NB4 (cell line): Measurements from ENCODE around the gene SPTY2D1.

ENCODE experiments used
- DNase-seq: peaks from one replicate; pipeline ENCODE4 v3.0.0; 2010; ENCODE audit warnings: low read depth
- H3K4me3 ChIP-seq: one replicate; pipeline ENCODE4 v1.5.1; 2011; ENCODE audit warnings: mild to moderate bottlenecking, low read depth, low read length, moderate library complexity
- CTCF ChIP-seq: IDR thresholded peaks from one replicate; pipeline ENCODE4 v1.5.1; 2012; ENCODE audit warnings: low read depth, low read length
- MAX ChIP-seq: IDR thresholded peaks from 2 replicates; pipeline ENCODE4 v1.6.1; 2011; ENCODE audit warnings: low read depth, low read length
- MYC ChIP-seq: IDR thresholded peaks from 2 replicates; pipeline ENCODE4 v1.6.1; 2011; ENCODE audit warnings: low read depth, low read length
- POLR2A ChIP-seq: IDR thresholded peaks from 2 replicates; pipeline ENCODE4 v1.6.1; 2011; ENCODE audit warnings: mild to moderate bottlenecking; ENCODE audit not compliant: insufficient read length; ENCODE audit errors: extremely low read depth

Gene SPTY2D1

GRCh38 chr11:18567081-18567480 lies 67.1 kb downstream of the SPTY2D1 start:
- no peak overlapping the region for H3K4me3 ChIP-seq
- no peak for DNase-seq
- TF ChIP-seq MYC (no peak), MAX (no peak), POLR2A (no peak), CTCF (no peak)

- H3K4me3 ChIP-seq, result no peak overlapping the region
- DNase-seq, result no peak
- TF ChIP-seq CTCF, result no peak
- no peak for TF ChIP-seq MAX
- no peak for TF ChIP-seq POLR2A
- TF ChIP-seq MYC, result no peak
These were observed 67.7 kb downstream of the SPTY2D1 start for GRCh38 chr11:18566406-18566805.

GRCh38 chr11:18564149-18564548 lies 70.0 kb downstream of the SPTY2D1 start:
- TF ChIP-seq CTCF, result no peak
- DNase-seq, result no peak
- H3K4me3 ChIP-seq, result no peak overlapping the region

- no peak for DNase-seq
- no peak overlapping the region for H3K4me3 ChIP-seq
- no peak for TF ChIP-seq CTCF
- no peak for TF ChIP-seq MYC
- TF ChIP-seq MAX, result no peak
- no peak for TF ChIP-seq POLR2A
These were observed 70.9 kb downstream of the SPTY2D1 start for GRCh38 chr11:18563090-18563730.
